GM23338 (cell line): ENCODE measurements around the gene CEP70. TPM values are rescaled to one million over a fixed set of nuclear protein-coding genes. Genes with fewer than 3 reads are reported as not detected.
A peak's percentile ranks its signal among the peaks of the same experiment; 100 is the strongest.
"Not testable (repeated sequence)": the region's sequence is repeated elsewhere in the genome, so short reads cannot be mapped to it uniquely, and the experiment has no call there.

ENCODE experiments used
- ATAC-seq: fragments of 200-7000 bp; cut with Tn5 transposase; 3 replicates; pipeline ENCODE4 v1.9.1; 2020
- DNase-seq: peaks from one replicate; pipeline ENCODE4 v3.0.0-alpha.2; 2015; ENCODE audit warnings: low spot score
- H2AFZ ChIP-seq: fragments of 200-600 bp; sonication (generic); 2 replicates; pipeline ENCODE4 v1.8.0; 2016; ENCODE audit warnings: antibody characterized with exemption, mild to moderate bottlenecking, moderate library complexity
- H3F3A ChIP-seq: fragments of 200-600 bp; sonication (generic); replicated peaks from 2 replicates; pipeline ENCODE4 v1.8.0; 2017; ENCODE audit warnings: antibody characterized with exemption, mixed run types, low read depth
- H3K27ac ChIP-seq: fragments of 200-600 bp; sonication (generic); 2 replicates; pipeline ENCODE4 v1.6.1; 2016; ENCODE audit warnings: low read depth
- H3K27me3 ChIP-seq: fragments of 200-600 bp; sonication (generic); 2 replicates; pipeline ENCODE4 v1.8.0; 2016; ENCODE audit warnings: mild to moderate bottlenecking, mixed run types, moderate library complexity; ENCODE audit not compliant: insufficient read depth
- H3K36me3 ChIP-seq: fragments of 200-600 bp; sonication (generic); 2 replicates; pipeline ENCODE4 v1.8.0; 2016; ENCODE audit warnings: mild to moderate bottlenecking; ENCODE audit not compliant: insufficient read depth
- H3K4me1 ChIP-seq: fragments of 200-600 bp; sonication (generic); 2 replicates; pipeline ENCODE4 v1.8.0; 2016; ENCODE audit warnings: mild to moderate bottlenecking, moderate library complexity; ENCODE audit not compliant: insufficient read depth
- H3K4me2 ChIP-seq: fragments of 200-600 bp; sonication (generic); 2 replicates; pipeline ENCODE4 v1.7.1; 2017; ENCODE audit warnings: mixed run types
- H3K4me3 ChIP-seq: fragments of 200-600 bp; sonication (generic); 2 replicates; pipeline ENCODE4 v1.6.1; 2016; ENCODE audit warnings: mixed run types
- H3K79me2 ChIP-seq: fragments of 200-600 bp; sonication (generic); replicated peaks from 2 replicates; pipeline ENCODE4 v1.8.0; 2017; ENCODE audit warnings: mild to moderate bottlenecking; ENCODE audit not compliant: insufficient read depth
- H3K9me2 ChIP-seq: fragments of 200-600 bp; sonication (generic); 2 replicates; pipeline ENCODE4 v1.8.0; 2017; ENCODE audit not compliant: insufficient read depth
- H4K20me1 ChIP-seq: fragments of 200-600 bp; sonication (generic); replicated peaks from 2 replicates; pipeline ENCODE4 v1.8.0; 2017; ENCODE audit warnings: mild to moderate bottlenecking; ENCODE audit not compliant: insufficient read depth
- H3K27ac Mint-ChIP-seq: 2 replicates; pipeline ENCODE4 v1.8.0; 2020; ENCODE audit warnings: inconsistent platforms, mild to moderate bottlenecking, moderate library complexity, mixed read lengths
- H3K27me3 Mint-ChIP-seq: 3 replicates; pipeline ENCODE4 v1.8.0; 2022; ENCODE audit warnings: low read depth, mild to moderate bottlenecking, moderate library complexity, mixed read lengths, inconsistent platforms; ENCODE audit not compliant: insufficient read depth, poor library complexity
- H3K36me3 Mint-ChIP-seq: 3 replicates; pipeline ENCODE4 v1.8.0; 2021; ENCODE audit warnings: low read depth, mild to moderate bottlenecking, inconsistent platforms, moderate library complexity, mixed read lengths
- H3K4me1 Mint-ChIP-seq: 3 replicates; pipeline ENCODE4 v1.8.0; 2020; ENCODE audit warnings: mild to moderate bottlenecking, inconsistent platforms, mixed read lengths
- H3K4me3 Mint-ChIP-seq: 3 replicates; pipeline ENCODE4 v1.8.0; 2021; ENCODE audit warnings: moderate library complexity, mild to moderate bottlenecking, inconsistent platforms, mixed read lengths
- H3K9me3 Mint-ChIP-seq: 3 replicates; pipeline ENCODE4 v1.8.0; 2020; ENCODE audit warnings: moderate library complexity, mild to moderate bottlenecking, inconsistent platforms, mixed read lengths
- ETS1 ChIP-seq: IDR thresholded peaks from 2 replicates; pipeline ENCODE4 v1.6.1; 2016; ENCODE audit warnings: antibody characterized with exemption
- ZNF331 ChIP-seq: fragments of 250-450 bp; sonication (Bioruptor Pico); IDR thresholded peaks from 2 replicates; pipeline ENCODE4 v1.5.0; 2020; ENCODE audit warnings: low read depth, mild to moderate bottlenecking, moderate library complexity
- polyA plus RNA-seq: library from polyadenylated mRNA; unstranded; fragments of >200 nt; fragmentation: Nextera tagmentation; extraction: Ambion mirVana; gene quantifications from 2 replicates; pipeline ENCODE4 v1.2.1, GENCODE V29; 2016
- total RNA-seq: library from RNA; depleted of rRNA; stranded (reverse); fragments of >200 nt; shearing (Covaris generic); gene quantifications from 2 replicates; pipeline ENCODE4 v1.2.3, GENCODE V29; 2014
- TF ChIP-seq, protein P1 (sequence below), 2 experiments: fragments of 200-600 bp in 1 of 2; sonication (generic) in 1 of 2; conservative IDR thresholded peaks; 2 replicates each; pipeline versions ENCODE4 v1.5.1 to v1.6.1; 2016 to 2017; ENCODE audit warnings: antibody characterized with exemption in 2 of 2, low read depth in 2 of 2, mild to moderate bottlenecking in 2 of 2, moderate library complexity in 1 of 2

The CEP70 gene
- total and polyA plus RNA-seq, 2 experiments from 2014 or later: 28.8 to 31.4 TPM

DNA sequence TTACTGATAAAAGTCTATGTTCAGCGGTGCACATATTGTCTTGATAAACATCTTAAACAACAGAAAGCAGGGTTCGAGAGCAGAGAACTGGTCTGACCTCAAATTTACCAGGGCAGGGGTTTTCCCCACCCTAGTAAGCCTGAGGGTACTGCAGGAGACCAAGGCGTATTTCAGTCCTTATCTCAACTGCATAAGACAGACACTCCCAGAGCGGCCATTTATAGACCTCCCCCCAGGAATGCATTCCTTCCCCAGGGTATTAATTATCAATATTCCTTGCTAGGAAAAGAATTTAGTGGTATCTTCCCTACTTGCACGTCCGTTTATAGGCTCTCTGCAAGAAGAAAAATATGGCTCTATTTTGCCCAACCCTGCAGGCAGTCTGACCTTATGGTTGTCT, 107.5 kb downstream of the CEP70 start:
- not testable (repeated sequence) for H3K27me3 ChIP-seq, H3K4me1 Mint-ChIP-seq, H3K4me3 ChIP-seq, H3K27me3 Mint-ChIP-seq, H4K20me1 ChIP-seq, H3K27ac ChIP-seq, H3K4me3 Mint-ChIP-seq, H3K4me1 ChIP-seq, H3F3A ChIP-seq, DNase-seq, H3K9me2 ChIP-seq, H3K4me2 ChIP-seq, H3K27ac Mint-ChIP-seq, H3K36me3 ChIP-seq, ATAC-seq, H2AFZ ChIP-seq, H3K79me2 ChIP-seq
- H3K9me3 Mint-ChIP-seq: peaks cover 66% of the 10 kb centered on the region
- H3K36me3 Mint-ChIP-seq: peaks cover 59% of the 10 kb centered on the region

DNA sequence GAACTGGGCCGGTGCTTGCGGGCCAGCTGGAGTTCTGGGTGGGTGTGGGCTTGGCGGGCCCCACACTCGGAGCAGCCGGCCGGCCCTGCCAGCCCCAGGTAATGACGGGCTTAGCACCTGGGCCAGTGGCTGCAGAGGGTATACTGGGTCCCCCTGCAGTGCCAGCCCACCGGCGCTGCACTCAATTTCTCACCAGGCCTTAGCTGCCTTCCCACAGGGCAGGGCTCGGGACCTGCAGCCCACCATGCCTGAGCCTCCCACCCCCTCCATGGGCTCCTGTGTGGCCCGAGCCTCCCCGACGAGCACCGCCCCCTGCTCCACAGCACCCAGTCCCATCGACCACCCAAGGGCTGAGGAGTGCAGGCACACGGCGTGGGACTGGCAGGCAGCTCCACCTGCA, 109.4 kb downstream of the CEP70 start:
- H3F3A ChIP-seq, H3K4me1 Mint-ChIP-seq, H3K9me2 ChIP-seq, H3K36me3 ChIP-seq, ATAC-seq, H3K4me2 ChIP-seq, H3K27me3 Mint-ChIP-seq, H3K27me3 ChIP-seq, H3K27ac Mint-ChIP-seq, DNase-seq, H3K79me2 ChIP-seq, H4K20me1 ChIP-seq, H3K27ac ChIP-seq, H3K4me1 ChIP-seq, H3K4me3 ChIP-seq, H3K4me3 Mint-ChIP-seq, H2AFZ ChIP-seq: not testable (repeated sequence)
- Mint-ChIP-seq H3K9me3 (peaks cover 53% of the 10 kb centered on the region), H3K36me3 (peaks cover 43% of the 10 kb centered on the region)

DNA sequence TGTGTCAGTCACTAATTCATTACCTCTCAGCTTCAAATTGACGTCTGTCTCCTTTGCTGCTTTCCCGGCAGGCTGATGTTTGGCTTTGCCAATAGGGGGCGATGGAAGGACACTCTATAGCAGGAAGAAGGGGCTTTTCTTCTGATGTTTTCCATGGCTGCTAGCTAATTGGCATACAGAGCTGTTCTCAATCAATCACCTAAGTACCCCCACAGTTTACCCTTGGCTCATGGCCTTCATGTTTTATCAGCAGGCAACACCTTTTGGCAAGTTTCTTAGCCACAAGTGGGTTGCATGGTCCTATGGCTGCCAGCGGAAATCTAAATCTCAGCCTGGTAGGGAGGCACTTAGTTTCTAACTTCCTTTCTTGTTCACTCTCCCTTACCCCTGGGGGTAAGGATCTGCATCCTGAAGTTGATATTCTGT, 114.6 kb downstream of the CEP70 start:
- H3K27me3 ChIP-seq: no peaks in the 10 kb centered on the region
- H3K4me1 ChIP-seq: no peaks in the 10 kb centered on the region
- no peaks in the 10 kb centered on the region for H4K20me1 ChIP-seq
- no peak overlapping the region for H2AFZ ChIP-seq
- DNase-seq (peak; percentile 84), ATAC-seq (peak; percentile 92)
- H3K9me2 ChIP-seq: no peaks in the 10 kb centered on the region
- Mint-ChIP-seq H3K27me3 (no peaks in the 10 kb centered on the region), H3K27ac (no peak overlapping the region; the same call in 1 of the 2 replicates), H3K4me1 (peaks cover 8% of the 10 kb centered on the region), H3K36me3 (peaks cover 6% of the 10 kb centered on the region; the same call in 2 of the 3 replicates), H3K4me3 (no peak overlapping the region), H3K9me3 (peaks cover 7% of the 10 kb centered on the region; the same call in 1 of the 3 replicates)
- H3K4me2 ChIP-seq: no peak overlapping the region
- H3K36me3 ChIP-seq: no peaks in the 10 kb centered on the region
- H3F3A ChIP-seq: no peaks in the 10 kb centered on the region
- H3K27ac ChIP-seq: no peak overlapping the region
- TF ChIP-seq ETS1 (no peak), ZNF331 (no peak)
- TF ChIP-seq, protein P1, sequence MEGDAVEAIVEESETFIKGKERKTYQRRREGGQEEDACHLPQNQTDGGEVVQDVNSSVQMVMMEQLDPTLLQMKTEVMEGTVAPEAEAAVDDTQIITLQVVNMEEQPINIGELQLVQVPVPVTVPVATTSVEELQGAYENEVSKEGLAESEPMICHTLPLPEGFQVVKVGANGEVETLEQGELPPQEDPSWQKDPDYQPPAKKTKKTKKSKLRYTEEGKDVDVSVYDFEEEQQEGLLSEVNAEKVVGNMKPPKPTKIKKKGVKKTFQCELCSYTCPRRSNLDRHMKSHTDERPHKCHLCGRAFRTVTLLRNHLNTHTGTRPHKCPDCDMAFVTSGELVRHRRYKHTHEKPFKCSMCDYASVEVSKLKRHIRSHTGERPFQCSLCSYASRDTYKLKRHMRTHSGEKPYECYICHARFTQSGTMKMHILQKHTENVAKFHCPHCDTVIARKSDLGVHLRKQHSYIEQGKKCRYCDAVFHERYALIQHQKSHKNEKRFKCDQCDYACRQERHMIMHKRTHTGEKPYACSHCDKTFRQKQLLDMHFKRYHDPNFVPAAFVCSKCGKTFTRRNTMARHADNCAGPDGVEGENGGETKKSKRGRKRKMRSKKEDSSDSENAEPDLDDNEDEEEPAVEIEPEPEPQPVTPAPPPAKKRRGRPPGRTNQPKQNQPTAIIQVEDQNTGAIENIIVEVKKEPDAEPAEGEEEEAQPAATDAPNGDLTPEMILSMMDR (conservative IDR thresholded peaks at IDR 0.05; ENCODE audit: low read depth in 2 of 2): peak; percentile 86 to 97
- H3K79me2 ChIP-seq: no peaks in the 10 kb centered on the region
- no peak overlapping the region for H3K4me3 ChIP-seq
